GM23338 (cell line): Measurements from ENCODE around the gene NRL. TPM values are rescaled to one million over a fixed set of nuclear protein-coding genes. Genes with fewer than 3 reads are reported as not detected.

ENCODE experiments used
- ATAC-seq: fragments of 200-7000 bp; cut with Tn5 transposase; 3 replicates; pipeline ENCODE4 v1.9.1; 2020
- DNase-seq: peaks from one replicate; pipeline ENCODE4 v3.0.0-alpha.2; 2015; ENCODE audit warnings: low spot score
- H2AFZ ChIP-seq: fragments of 200-600 bp; sonication (generic); 2 replicates; pipeline ENCODE4 v1.8.0; 2016; ENCODE audit warnings: antibody characterized with exemption, mild to moderate bottlenecking, moderate library complexity
- H3F3A ChIP-seq: fragments of 200-600 bp; sonication (generic); replicated peaks from 2 replicates; pipeline ENCODE4 v1.8.0; 2017; ENCODE audit warnings: antibody characterized with exemption, mixed run types, low read depth
- H3K27ac ChIP-seq: fragments of 200-600 bp; sonication (generic); 2 replicates; pipeline ENCODE4 v1.6.1; 2016; ENCODE audit warnings: low read depth
- H3K27me3 ChIP-seq: fragments of 200-600 bp; sonication (generic); 2 replicates; pipeline ENCODE4 v1.8.0; 2016; ENCODE audit warnings: mild to moderate bottlenecking, mixed run types, moderate library complexity; ENCODE audit not compliant: insufficient read depth
- H3K36me3 ChIP-seq: fragments of 200-600 bp; sonication (generic); 2 replicates; pipeline ENCODE4 v1.8.0; 2016; ENCODE audit warnings: mild to moderate bottlenecking; ENCODE audit not compliant: insufficient read depth
- H3K4me1 ChIP-seq: fragments of 200-600 bp; sonication (generic); 2 replicates; pipeline ENCODE4 v1.8.0; 2016; ENCODE audit warnings: mild to moderate bottlenecking, moderate library complexity; ENCODE audit not compliant: insufficient read depth
- H3K4me2 ChIP-seq: fragments of 200-600 bp; sonication (generic); 2 replicates; pipeline ENCODE4 v1.7.1; 2017; ENCODE audit warnings: mixed run types
- H3K4me3 ChIP-seq: fragments of 200-600 bp; sonication (generic); 2 replicates; pipeline ENCODE4 v1.6.1; 2016; ENCODE audit warnings: mixed run types
- H3K79me2 ChIP-seq: fragments of 200-600 bp; sonication (generic); replicated peaks from 2 replicates; pipeline ENCODE4 v1.8.0; 2017; ENCODE audit warnings: mild to moderate bottlenecking; ENCODE audit not compliant: insufficient read depth
- H3K9me2 ChIP-seq: fragments of 200-600 bp; sonication (generic); 2 replicates; pipeline ENCODE4 v1.8.0; 2017; ENCODE audit not compliant: insufficient read depth
- H4K20me1 ChIP-seq: fragments of 200-600 bp; sonication (generic); replicated peaks from 2 replicates; pipeline ENCODE4 v1.8.0; 2017; ENCODE audit warnings: mild to moderate bottlenecking; ENCODE audit not compliant: insufficient read depth
- H3K27ac Mint-ChIP-seq: 2 replicates; pipeline ENCODE4 v1.8.0; 2020; ENCODE audit warnings: inconsistent platforms, mild to moderate bottlenecking, moderate library complexity, mixed read lengths
- H3K27me3 Mint-ChIP-seq: 3 replicates; pipeline ENCODE4 v1.8.0; 2022; ENCODE audit warnings: low read depth, mild to moderate bottlenecking, moderate library complexity, mixed read lengths, inconsistent platforms; ENCODE audit not compliant: insufficient read depth, poor library complexity
- H3K36me3 Mint-ChIP-seq: 3 replicates; pipeline ENCODE4 v1.8.0; 2021; ENCODE audit warnings: low read depth, mild to moderate bottlenecking, inconsistent platforms, moderate library complexity, mixed read lengths
- H3K4me1 Mint-ChIP-seq: 3 replicates; pipeline ENCODE4 v1.8.0; 2020; ENCODE audit warnings: mild to moderate bottlenecking, inconsistent platforms, mixed read lengths
- H3K4me3 Mint-ChIP-seq: 3 replicates; pipeline ENCODE4 v1.8.0; 2021; ENCODE audit warnings: moderate library complexity, mild to moderate bottlenecking, inconsistent platforms, mixed read lengths
- H3K9me3 Mint-ChIP-seq: 3 replicates; pipeline ENCODE4 v1.8.0; 2020; ENCODE audit warnings: moderate library complexity, mild to moderate bottlenecking, inconsistent platforms, mixed read lengths
- CREB1 ChIP-seq: fragments of 250-450 bp; sonication (Bioruptor Pico); IDR thresholded peaks from 2 replicates; pipeline ENCODE4 v1.5.0; 2020; ENCODE audit warnings: low read depth, mild to moderate bottlenecking, moderate library complexity
- CTCF ChIP-seq, 2 experiments: fragments of 200-600 bp in 1 of 2; sonication (generic) in 1 of 2; conservative IDR thresholded peaks; 2 replicates each; pipeline versions ENCODE4 v1.5.1 to v1.6.1; 2016 to 2017; ENCODE audit warnings: antibody characterized with exemption in 2 of 2, low read depth in 2 of 2, mild to moderate bottlenecking in 2 of 2, moderate library complexity in 1 of 2
- ETS1 ChIP-seq: IDR thresholded peaks from 2 replicates; pipeline ENCODE4 v1.6.1; 2016; ENCODE audit warnings: antibody characterized with exemption
- EZH2 ChIP-seq: fragments of 200-600 bp; sonication (generic); IDR thresholded peaks from one replicate; pipeline ENCODE4 v1.8.0; 2017; ENCODE audit warnings: antibody characterized with exemption, mild to moderate bottlenecking, low read depth; ENCODE audit not compliant: unreplicated experiment
- EZH2phosphoT487 ChIP-seq: fragments of 200-600 bp; sonication (generic); IDR thresholded peaks from one replicate; pipeline ENCODE4 v1.8.1; 2018; ENCODE audit warnings: antibody characterized with exemption; ENCODE audit not compliant: unreplicated experiment
- JUNB ChIP-seq: IDR thresholded peaks from one replicate; pipeline ENCODE4 v1.6.1; 2016; ENCODE audit warnings: antibody characterized with exemption; ENCODE audit not compliant: unreplicated experiment
- REST ChIP-seq: IDR thresholded peaks from one replicate; pipeline ENCODE4 v1.6.1; 2018; ENCODE audit warnings: antibody characterized with exemption; ENCODE audit not compliant: unreplicated experiment
- STAT1 ChIP-seq: IDR thresholded peaks from one replicate; pipeline ENCODE4 v1.6.1; 2016; ENCODE audit warnings: antibody characterized with exemption; ENCODE audit not compliant: unreplicated experiment
- ZNF114 ChIP-seq: fragments of 250-450 bp; sonication (Bioruptor Pico); IDR thresholded peaks from 2 replicates; pipeline ENCODE4 v1.5.0; 2020; ENCODE audit warnings: mild to moderate bottlenecking, moderate library complexity
- ZNF331 ChIP-seq: fragments of 250-450 bp; sonication (Bioruptor Pico); IDR thresholded peaks from 2 replicates; pipeline ENCODE4 v1.5.0; 2020; ENCODE audit warnings: low read depth, mild to moderate bottlenecking, moderate library complexity
- polyA plus RNA-seq: library from polyadenylated mRNA; unstranded; fragments of >200 nt; fragmentation: Nextera tagmentation; extraction: Ambion mirVana; gene quantifications from 2 replicates; pipeline ENCODE4 v1.2.1, GENCODE V29; 2016
- total RNA-seq: library from RNA; depleted of rRNA; stranded (reverse); fragments of >200 nt; shearing (Covaris generic); gene quantifications from 2 replicates; pipeline ENCODE4 v1.2.3, GENCODE V29; 2014

Gene NRL
- total and polyA plus RNA-seq, 2 experiments from 2014 or later: 1.8 to 2.2 TPM

GRCh38 chr14:24054646-24055045 is 60.1 kb downstream of the NRL start:
- no peak for TF ChIP-seq ZNF114 (CRISPR knock-in tag)
- TF ChIP-seq EZH2phosphoT487: no peak
- no peak for TF ChIP-seq CTCF (conservative IDR thresholded peaks at IDR 0.05; ENCODE audit: low read depth in 2 of 2)
- TF ChIP-seq CREB1 (CRISPR knock-in tag): no peak
- no peaks in the 10 kb centered on the region for H3K9me2 ChIP-seq
- H3K36me3 Mint-ChIP-seq: peaks cover 25% of the 10 kb centered on the region
- no peak overlapping the region for H3K27ac ChIP-seq
- ATAC-seq (no peak), DNase-seq (no peak)
- H3K9me3 Mint-ChIP-seq: no peaks in the 10 kb centered on the region; the same call in 2 of the 3 replicates
- H3K27me3 Mint-ChIP-seq: peaks cover 21% of the 10 kb centered on the region
- no peaks in the 10 kb centered on the region for H3K27me3 ChIP-seq
- H3K79me2 ChIP-seq: no peaks in the 10 kb centered on the region
- peaks cover 9% of the 10 kb centered on the region; the same call in 1 of the 2 replicates for H3K4me1 ChIP-seq
- H3K4me3 Mint-ChIP-seq: no peak overlapping the region
- H2AFZ ChIP-seq: no peak overlapping the region
- no peak overlapping the region for H3K27ac Mint-ChIP-seq
- H3F3A ChIP-seq: 0 out of 2 replicates have a peak, but pooled peaks cover 4% of the 10 kb centered on the region
- no peak overlapping the region for H3K4me2 ChIP-seq
- H3K4me3 ChIP-seq: no peak overlapping the region
- no peaks in the 10 kb centered on the region for H4K20me1 ChIP-seq
- H3K36me3 ChIP-seq: no peaks in the 10 kb centered on the region
- peaks cover 32% of the 10 kb centered on the region for H3K4me1 Mint-ChIP-seq

- Histone ChIP-seq H4K20me1 (no peaks in the 10 kb centered on the region), H3K36me3 (no peaks in the 10 kb centered on the region), H3K27me3 (no peaks in the 10 kb centered on the region), H3K4me1 (peaks cover 9% of the 10 kb centered on the region; the same call in 1 of the 2 replicates), H3K9me2 (no peaks in the 10 kb centered on the region), H3K27ac (no peak overlapping the region), H3K4me2 (no peak overlapping the region), H3F3A (0 out of 2 replicates have a peak, but pooled peaks cover 4% of the 10 kb centered on the region), H3K4me3 (no peak overlapping the region), H3K79me2 (no peaks in the 10 kb centered on the region), H2AFZ (no peak overlapping the region)
- Mint-ChIP-seq H3K27ac (no peak overlapping the region), H3K27me3 (peaks cover 21% of the 10 kb centered on the region), H3K36me3 (peaks cover 22% of the 10 kb centered on the region), H3K4me3 (no peak overlapping the region), H3K4me1 (peaks cover 29% of the 10 kb centered on the region), H3K9me3 (no peaks in the 10 kb centered on the region; the same call in 2 of the 3 replicates)
- ATAC-seq (no peak), DNase-seq (no peak)
- TF ChIP-seq STAT1 (no peak), REST (no peak), ETS1 (no peak), CREB1 (CRISPR knock-in tag) (no peak), EZH2 (no peak), EZH2phosphoT487 (no peak), ZNF331 (CRISPR knock-in tag) (no peak), JUNB (no peak)
These were observed 60.5 kb downstream of the NRL start for GRCh38 chr14:24054324-24054641.
